ENCODE results near the gene YES1. TPM values are rescaled to one million over a fixed set of nuclear protein-coding genes. Genes with fewer than 3 reads are reported as not detected.
"Not testable (repeated sequence)": the region's sequence is repeated elsewhere in the genome, so short reads cannot be mapped to it uniquely, and the experiment has no call there.

YES1 gene
- total and polyA plus RNA-seq, 4 donors, result 17.9 to 61.7 (median 31.6) TPM

DNA sequence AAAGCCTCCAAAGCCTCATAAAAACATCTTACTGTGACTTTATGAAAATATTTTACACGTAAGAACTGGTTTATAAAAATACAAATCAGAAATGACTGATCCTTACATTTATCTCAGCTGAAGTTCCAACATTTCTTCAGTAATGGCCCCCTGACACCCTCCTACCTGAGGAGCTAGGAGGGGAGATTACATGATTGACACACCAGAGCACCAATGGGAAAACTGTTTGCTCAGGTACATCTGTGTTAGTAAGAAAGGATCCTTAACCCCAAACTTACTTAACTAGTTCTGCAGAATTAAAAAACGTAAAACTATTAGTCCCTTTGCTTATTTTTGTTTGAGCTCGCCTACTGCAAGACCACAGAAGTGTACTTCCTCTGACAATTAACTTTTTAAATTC lies 126.6 kb downstream of the YES1 start:
- no peak for ATAC-seq (ENCODE audit: insufficient read depth, low FRiP score)
- TF ChIP-seq, protein P1, sequence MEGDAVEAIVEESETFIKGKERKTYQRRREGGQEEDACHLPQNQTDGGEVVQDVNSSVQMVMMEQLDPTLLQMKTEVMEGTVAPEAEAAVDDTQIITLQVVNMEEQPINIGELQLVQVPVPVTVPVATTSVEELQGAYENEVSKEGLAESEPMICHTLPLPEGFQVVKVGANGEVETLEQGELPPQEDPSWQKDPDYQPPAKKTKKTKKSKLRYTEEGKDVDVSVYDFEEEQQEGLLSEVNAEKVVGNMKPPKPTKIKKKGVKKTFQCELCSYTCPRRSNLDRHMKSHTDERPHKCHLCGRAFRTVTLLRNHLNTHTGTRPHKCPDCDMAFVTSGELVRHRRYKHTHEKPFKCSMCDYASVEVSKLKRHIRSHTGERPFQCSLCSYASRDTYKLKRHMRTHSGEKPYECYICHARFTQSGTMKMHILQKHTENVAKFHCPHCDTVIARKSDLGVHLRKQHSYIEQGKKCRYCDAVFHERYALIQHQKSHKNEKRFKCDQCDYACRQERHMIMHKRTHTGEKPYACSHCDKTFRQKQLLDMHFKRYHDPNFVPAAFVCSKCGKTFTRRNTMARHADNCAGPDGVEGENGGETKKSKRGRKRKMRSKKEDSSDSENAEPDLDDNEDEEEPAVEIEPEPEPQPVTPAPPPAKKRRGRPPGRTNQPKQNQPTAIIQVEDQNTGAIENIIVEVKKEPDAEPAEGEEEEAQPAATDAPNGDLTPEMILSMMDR (IDR thresholded peaks at IDR 0.05; ENCODE audit: control extremely low read depth, extremely low read depth), result no peak
- H3K36me3 ChIP-seq (ENCODE audit: control insufficient read depth in 4 of 4, insufficient read depth in 4 of 4, low read length in 4 of 4), result peaks cover 5 to 34% (median 18%) of the 10 kb centered on the region in 4 donors

GRCh38 chr18:683531-683930 lies 128.5 kb downstream of the YES1 start:
- 84 to 87% methylated on average over 5 of the region's 5 CpGs for WGBS, 2 donors
- no peak for ATAC-seq (ENCODE audit: insufficient read depth, low FRiP score)

More for the DNA sequence above, 126.6 kb downstream of the YES1 start:
- Histone ChIP-seq H3K9me3 (ENCODE audit: control insufficient read depth in 4 of 4, insufficient read depth in 3 of 4, low read length in 3 of 4) (no peaks in the 10 kb centered on the region), H3K4me3 (no peak overlapping the region), H3K9ac (ENCODE audit: insufficient read depth in 1 of 2, low read length in 2 of 2) (no peak overlapping the region), H3K27ac (ENCODE audit: low read depth in 1 of 2, low read length in 1 of 2) (no peak overlapping the region), H3K4me1 (ENCODE audit: control insufficient read depth in 5 of 5, insufficient read depth in 5 of 5, low read length in 5 of 5) (peaks cover 0 to 3% (median 0%) of the 10 kb centered on the region in 5 donors), H3K27me3 (ENCODE audit: control insufficient read depth in 3 of 3, insufficient read depth in 3 of 3, low read length in 2 of 3) (no peaks in the 10 kb centered on the region)
- DNase-seq, result peak in 1 of 3 donors; percentile 34
- WGBS, 2 donors, result 83 to 88% methylated on average over 3 of the region's 3 CpGs

GRCh38 chr18:682833-683232 lies 129.2 kb downstream of the YES1 start:
- no peak overlapping the region for H3K9ac ChIP-seq (ENCODE audit: insufficient read depth in 1 of 2, low read length in 2 of 2)
- DNase-seq, result no peak
- TF ChIP-seq, protein P1 (IDR thresholded peaks at IDR 0.05; ENCODE audit: control extremely low read depth, extremely low read depth), result no peak
- peaks cover 0 to 3% (median 0%) of the 10 kb centered on the region in 5 donors for H3K4me1 ChIP-seq (ENCODE audit: control insufficient read depth in 5 of 5, insufficient read depth in 5 of 5, low read length in 5 of 5)
- no peak for ATAC-seq (ENCODE audit: insufficient read depth, low FRiP score)
- H3K27me3 ChIP-seq (ENCODE audit: control insufficient read depth in 3 of 3, insufficient read depth in 3 of 3, low read length in 2 of 3), result no peaks in the 10 kb centered on the region
- H3K36me3 ChIP-seq (ENCODE audit: control insufficient read depth in 4 of 4, insufficient read depth in 4 of 4, low read length in 4 of 4), result peaks cover 5 to 40% (median 23%) of the 10 kb centered on the region in 4 donors
- H3K9me3 ChIP-seq (ENCODE audit: control insufficient read depth in 4 of 4, insufficient read depth in 3 of 4, low read length in 3 of 4), result no peaks in the 10 kb centered on the region
- H3K27ac ChIP-seq (ENCODE audit: low read depth in 1 of 2, low read length in 1 of 2), result no peak overlapping the region
- H3K4me3 ChIP-seq, result no peak overlapping the region

More at GRCh38 chr18:683531-683930, 128.5 kb downstream of the YES1 start:
- no peak overlapping the region for H3K27ac ChIP-seq (ENCODE audit: low read depth in 1 of 2, low read length in 1 of 2)
- no peak for DNase-seq
- H3K9ac ChIP-seq (ENCODE audit: insufficient read depth in 1 of 2, low read length in 2 of 2), result no peak overlapping the region
- no peak overlapping the region for H3K4me3 ChIP-seq
- H3K4me1 ChIP-seq (ENCODE audit: control insufficient read depth in 5 of 5, insufficient read depth in 5 of 5, low read length in 5 of 5), result peaks cover 0 to 3% (median 0%) of the 10 kb centered on the region in 5 donors
- TF ChIP-seq, protein P1 (IDR thresholded peaks at IDR 0.05; ENCODE audit: control extremely low read depth, extremely low read depth), result no peak
- no peaks in the 10 kb centered on the region for H3K9me3 ChIP-seq (ENCODE audit: control insufficient read depth in 4 of 4, insufficient read depth in 3 of 4, low read length in 3 of 4)
- no peaks in the 10 kb centered on the region for H3K27me3 ChIP-seq (ENCODE audit: control insufficient read depth in 3 of 3, insufficient read depth in 3 of 3, low read length in 2 of 3)
- peaks cover 5 to 35% (median 22%) of the 10 kb centered on the region in 4 donors for H3K36me3 ChIP-seq (ENCODE audit: control insufficient read depth in 4 of 4, insufficient read depth in 4 of 4, low read length in 4 of 4)

DNA sequence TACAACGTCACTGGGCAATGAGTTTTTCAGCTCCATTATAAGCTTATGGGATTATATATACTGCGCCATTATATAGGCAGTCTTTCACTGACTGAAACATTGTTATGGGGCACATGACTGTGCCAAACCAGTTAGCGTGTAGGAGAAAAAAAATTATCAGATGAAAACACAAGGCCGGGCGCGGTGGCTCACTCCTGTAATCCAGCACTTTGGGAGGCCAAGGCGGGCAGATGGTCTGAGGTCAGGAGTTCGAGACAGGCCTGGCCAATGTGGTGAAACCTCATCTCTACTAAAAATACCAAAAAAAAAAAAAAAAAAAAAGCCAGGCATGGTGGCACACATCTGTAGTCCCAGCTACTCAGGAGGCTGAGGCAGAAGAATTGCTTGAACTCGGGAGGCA lies 129.6 kb downstream of the YES1 start:
- 96% methylated on average over 9 of the region's 9 CpGs for WGBS, 2 donors
- not testable (repeated sequence) for DNase-seq; H3K4me3 ChIP-seq; ATAC-seq (ENCODE audit: insufficient read depth, low FRiP score); H3K4me1 ChIP-seq (ENCODE audit: control insufficient read depth in 5 of 5, insufficient read depth in 5 of 5, low read length in 5 of 5); H3K9me3 ChIP-seq (ENCODE audit: control insufficient read depth in 4 of 4, insufficient read depth in 3 of 4, low read length in 3 of 4); H3K9ac ChIP-seq (ENCODE audit: insufficient read depth in 1 of 2, low read length in 2 of 2); H3K27me3 ChIP-seq (ENCODE audit: control insufficient read depth in 3 of 3, insufficient read depth in 3 of 3, low read length in 2 of 3); H3K27ac ChIP-seq (ENCODE audit: low read depth in 1 of 2, low read length in 1 of 2)
- H3K36me3 ChIP-seq (ENCODE audit: control insufficient read depth in 4 of 4, insufficient read depth in 4 of 4, low read length in 4 of 4), result peaks cover 5 to 44% (median 23%) of the 10 kb centered on the region in 4 donors

Measured in lung (tissue), 12 donors.